T-helper 22 cell (primary cell): ENCODE measurements around the gene HSFX3.
"Not testable (repeated sequence)": the region's sequence is repeated elsewhere in the genome, so short reads cannot be mapped to it uniquely, and the experiment has no call there.

Experiments
- DNase-seq: peaks from one replicate; pipeline ENCODE4 v3.0.0-alpha.2; 2020; ENCODE audit warnings: low read depth

HSFX3 gene

GRCh38 chrX:149549701-149550100 lies at the start of gene HSFX3:
Gene HSFX3, minus strand, starts transcription at chrX:149549924. Its CDS starts 72 bp downstream, at chrX:149549852.
- DNase-seq: not testable (repeated sequence)

- DNase-seq: not testable (repeated sequence)
Measured at GRCh38 chrX:149598603-149599002, 48.9 kb upstream of the HSFX3 start.

GRCh38 chrX:149595943-149596342 lies 46.2 kb upstream of the HSFX3 start:
- DNase-seq: not testable (repeated sequence)

- not testable (repeated sequence) for DNase-seq
Measured at GRCh38 chrX:149595214-149595613, 45.5 kb upstream of the HSFX3 start, which contains the start of gene HSFX2. Gene HSFX2, minus strand, starts transcription at chrX:149595314. Its CDS starts 614 bp downstream, at chrX:149594700.

- not testable (repeated sequence) for DNase-seq
Measured at GRCh38 chrX:149590993-149591392, 41.3 kb upstream of the HSFX3 start.

- DNase-seq: not testable (repeated sequence)
Measured at GRCh38 chrX:149587359-149587758, 37.6 kb upstream of the HSFX3 start, which contains the start of gene MAGEA9B. Gene MAGEA9B, minus strand, starts transcription at chrX:149587459. Its CDS starts 4,280 bp downstream, at chrX:149583179.

GRCh38 chrX:149585631-149586030 lies 35.9 kb upstream of the HSFX3 start:
- DNase-seq: not testable (repeated sequence)

- not testable (repeated sequence) for DNase-seq
Measured at GRCh38 chrX:149573456-149573855, 23.7 kb upstream of the HSFX3 start.

- no peak for DNase-seq
Measured at GRCh38 chrX:149572743-149573142, 23.0 kb upstream of the HSFX3 start.

GRCh38 chrX:149571770-149572169 lies 22.0 kb upstream of the HSFX3 start:
- DNase-seq: no peak

- DNase-seq: no peak
Measured at GRCh38 chrX:149570668-149571067, 20.9 kb upstream of the HSFX3 start.

GRCh38 chrX:149569770-149570169 lies 20.0 kb upstream of the HSFX3 start:
- no peak for DNase-seq

GRCh38 chrX:149568701-149569296 lies 19.1 kb upstream of the HSFX3 start:
- no peak for DNase-seq

GRCh38 chrX:149567621-149568417 lies 18.1 kb upstream of the HSFX3 start:
- DNase-seq: no peak

GRCh38 chrX:149563359-149563758 lies 13.6 kb upstream of the HSFX3 start:
- DNase-seq: no peak

- not testable (repeated sequence) for DNase-seq
Measured at GRCh38 chrX:149555251-149555650, 5.5 kb upstream of the HSFX3 start.

GRCh38 chrX:149551939-149552248 lies 2.2 kb upstream of the HSFX3 start:
- not testable (repeated sequence) for DNase-seq

GRCh38 chrX:149551245-149551938 lies 1.7 kb upstream of the HSFX3 start:
- not testable (repeated sequence) for DNase-seq

GRCh38 chrX:149550454-149550853 lies 730 bp upstream of the HSFX3 start:
- DNase-seq: not testable (repeated sequence)

GRCh38 chrX:149547782-149548181 lies 1.9 kb downstream of the HSFX3 start:
- DNase-seq: not testable (repeated sequence)

GRCh38 chrX:149546962-149547361 lies 2.8 kb downstream of the HSFX3 start:
- not testable (repeated sequence) for DNase-seq
